Measurements from ENCODE around the gene WBP11.
A peak's percentile ranks its signal among the peaks of the same experiment; 100 is the strongest.
"Not testable (repeated sequence)": the region's sequence is repeated elsewhere in the genome, so short reads cannot be mapped to it uniquely, and the experiment has no call there.

WBP11 gene

DNA sequence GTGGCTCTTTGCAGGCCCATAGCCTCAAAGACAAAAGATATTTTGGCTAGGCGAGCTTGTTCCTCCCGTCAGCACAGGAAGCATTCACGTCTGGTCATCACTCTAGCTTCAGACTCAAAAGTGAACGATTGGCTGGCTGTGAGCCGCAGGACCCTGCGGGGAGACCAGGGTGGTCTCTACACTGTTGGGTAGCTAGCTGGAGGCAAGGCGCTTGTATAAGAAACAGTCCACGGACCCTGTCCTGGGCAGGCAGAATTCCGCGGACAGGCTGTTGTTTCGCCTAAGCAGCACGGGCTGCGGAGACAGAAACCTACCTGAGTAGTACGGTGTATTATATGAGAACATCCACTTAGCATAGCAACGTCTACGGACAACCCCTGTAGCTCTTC, 29.6 kb downstream of the WBP11 start:
- TF ChIP-seq POLR2A (IDR thresholded peaks at IDR 0.05; ENCODE audit: low read length) (no peak), GATA1 (IDR thresholded peaks at IDR 0.05; ENCODE audit: low read depth, low read length) (no peak)
- no peak for DNase-seq

DNA sequence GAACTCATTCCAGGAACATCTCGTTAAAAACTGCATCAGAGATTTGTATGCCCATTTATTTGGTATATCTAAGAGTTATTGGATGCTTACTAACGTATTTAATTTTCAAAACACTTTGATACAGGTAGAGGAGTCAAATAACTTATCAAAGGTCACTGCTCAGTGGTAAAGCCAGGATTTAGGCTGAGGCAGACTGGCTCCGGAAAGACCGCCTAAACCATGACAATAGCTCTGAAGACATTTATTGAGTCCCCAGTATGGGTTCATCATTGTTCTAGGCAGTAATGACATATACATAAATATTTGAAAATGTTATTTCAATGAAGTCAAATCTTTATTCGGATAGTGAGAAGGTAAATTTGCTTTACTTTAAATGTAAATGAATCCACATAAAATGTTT, 30.3 kb downstream of the WBP11 start:
- TF ChIP-seq GATA1 (IDR thresholded peaks at IDR 0.05; ENCODE audit: low read depth, low read length) (no peak), POLR2A (IDR thresholded peaks at IDR 0.05; ENCODE audit: low read length) (no peak)
- DNase-seq = peak in 1 of 2 experiments; percentile 37

DNA sequence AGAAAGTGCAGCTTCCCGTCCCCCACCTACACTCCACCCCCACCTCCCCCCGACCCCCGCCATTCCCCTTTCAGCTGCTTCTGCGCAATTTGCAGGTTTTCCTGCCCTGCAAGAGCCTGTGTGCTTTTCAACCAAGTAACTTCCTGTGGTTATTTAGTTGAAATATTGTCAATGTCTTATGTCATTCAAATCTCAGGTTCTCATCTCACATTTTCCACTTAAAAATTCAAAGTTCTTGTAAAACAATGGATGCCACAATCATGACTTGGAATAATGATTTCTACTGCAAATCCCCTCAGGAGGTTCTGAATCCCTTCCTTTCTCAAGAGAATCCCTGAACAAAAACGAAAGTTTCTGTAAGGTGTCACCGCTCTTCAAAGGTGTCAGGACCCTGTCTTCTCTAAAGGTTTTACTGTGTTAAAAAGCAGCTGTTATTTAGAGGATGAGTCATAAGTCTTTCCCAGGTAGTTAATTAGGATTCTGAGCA, 31.6 kb downstream of the WBP11 start:
- TF ChIP-seq POLR2A (IDR thresholded peaks at IDR 0.05; ENCODE audit: low read length) = no peak
- no peak for TF ChIP-seq GATA1 (IDR thresholded peaks at IDR 0.05; ENCODE audit: low read depth, low read length)
- peak; percentile 10 to 52 for DNase-seq

DNA sequence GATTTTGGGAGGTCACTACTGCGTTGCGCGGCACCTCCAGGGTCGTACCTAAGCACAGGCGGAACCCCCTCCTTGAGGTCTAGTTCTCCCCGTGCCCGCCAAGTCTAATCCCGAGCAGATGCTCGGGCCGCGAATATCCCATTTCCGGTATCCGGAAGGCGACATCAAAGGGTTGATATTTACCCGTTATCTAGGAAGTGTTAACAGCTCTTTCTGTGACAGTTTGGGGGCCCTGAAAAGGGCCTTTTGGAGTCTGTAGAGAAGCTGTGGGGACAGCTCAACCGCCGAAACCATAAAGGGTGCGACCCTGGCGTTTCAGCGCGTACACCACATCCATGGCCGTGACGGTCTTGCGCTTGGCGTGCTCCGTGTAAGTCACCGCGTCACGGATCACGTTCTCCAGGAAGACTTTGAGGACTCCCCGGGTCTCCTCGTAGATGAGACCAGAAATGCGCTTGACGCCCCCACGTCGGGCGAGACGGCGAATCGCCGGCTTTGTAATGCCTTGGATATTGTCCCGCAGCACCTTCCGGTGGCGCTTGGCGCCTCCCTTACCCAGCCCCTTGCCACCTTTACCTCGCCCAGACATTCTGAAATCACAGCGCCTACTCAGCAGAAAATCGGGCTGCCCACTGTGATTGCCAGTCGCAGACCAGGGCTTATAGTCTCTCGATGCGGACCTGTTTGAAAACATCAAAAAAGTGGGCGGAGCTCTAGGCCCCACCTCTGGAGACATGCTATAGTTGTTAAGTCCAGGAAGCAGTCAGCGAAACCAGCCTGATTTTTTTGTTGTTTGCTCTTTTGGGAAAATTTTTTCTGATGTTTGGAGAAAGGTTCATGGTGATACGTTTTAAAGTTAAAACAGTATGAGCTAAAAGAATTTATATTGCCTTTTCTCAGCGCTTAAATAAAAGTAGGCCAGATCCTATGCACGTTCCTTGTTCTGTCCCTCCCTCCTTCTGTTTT, 32.5 kb downstream of the WBP11 start:
- peak; percentile 90 to 93 for DNase-seq
- TF ChIP-seq GATA1 (IDR thresholded peaks at IDR 0.05; ENCODE audit: low read depth, low read length) (no peak), POLR2A (IDR thresholded peaks at IDR 0.05; ENCODE audit: low read length) (peak; percentile 97)

DNA sequence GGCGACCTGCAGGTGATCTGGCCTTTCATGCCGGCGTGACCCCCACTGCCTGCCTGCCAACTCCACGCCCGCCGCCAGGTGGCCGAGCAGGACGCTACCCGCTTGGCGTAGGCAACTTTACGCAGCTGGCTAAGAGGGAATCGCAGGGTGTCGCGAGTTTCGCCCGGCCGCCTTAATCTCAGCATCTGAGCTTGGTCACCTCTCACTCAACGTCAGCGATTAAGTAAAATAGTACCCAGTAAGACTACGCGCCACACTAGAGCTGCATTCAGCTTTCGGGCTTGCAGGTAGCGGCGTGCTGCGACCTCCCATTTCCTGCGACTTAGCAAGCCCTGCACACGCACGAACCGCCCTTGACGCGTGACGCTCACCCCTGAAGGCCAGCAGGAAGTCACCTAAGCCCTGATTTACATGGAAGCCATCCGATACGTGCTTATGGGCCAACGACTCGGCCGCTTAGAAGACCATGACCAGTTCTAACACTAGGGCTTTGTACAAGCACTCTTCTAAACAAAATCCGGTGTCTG, 33.2 kb downstream of the WBP11 start:
- DNase-seq = peak; percentile 88 to 90
- TF ChIP-seq POLR2A (IDR thresholded peaks at IDR 0.05; ENCODE audit: low read length) (no peak), GATA1 (IDR thresholded peaks at IDR 0.05; ENCODE audit: low read depth, low read length) (no peak)

DNA sequence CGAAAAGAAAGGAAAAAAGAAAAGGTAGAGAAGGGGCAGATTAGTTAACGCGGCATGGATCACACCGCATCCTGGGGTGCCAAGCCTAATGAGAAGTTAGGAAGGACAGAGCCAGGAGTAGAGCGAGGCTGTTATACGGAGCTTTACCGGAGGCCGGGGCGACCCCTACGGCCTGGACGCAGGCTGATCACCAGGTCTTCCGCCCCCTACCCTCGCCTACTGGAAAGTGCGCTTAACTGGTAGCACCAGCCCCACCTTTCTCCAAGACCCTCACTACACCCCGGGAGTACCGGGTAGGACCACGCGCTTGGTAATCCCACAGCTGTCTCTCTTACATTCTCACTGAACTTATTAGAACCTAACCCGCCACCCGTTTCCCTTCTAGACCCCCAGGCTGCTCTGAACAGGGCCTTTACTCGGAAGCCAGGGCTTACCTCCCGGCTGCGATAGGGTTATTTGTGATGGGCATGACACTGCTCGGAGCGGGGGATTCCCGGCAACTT, 33.8 kb downstream of the WBP11 start:
- TF ChIP-seq GATA1 (IDR thresholded peaks at IDR 0.05; ENCODE audit: low read depth, low read length) (no peak), POLR2A (IDR thresholded peaks at IDR 0.05; ENCODE audit: low read length) (no peak)
- DNase-seq = peak in 1 of 2 experiments; percentile 61

DNA sequence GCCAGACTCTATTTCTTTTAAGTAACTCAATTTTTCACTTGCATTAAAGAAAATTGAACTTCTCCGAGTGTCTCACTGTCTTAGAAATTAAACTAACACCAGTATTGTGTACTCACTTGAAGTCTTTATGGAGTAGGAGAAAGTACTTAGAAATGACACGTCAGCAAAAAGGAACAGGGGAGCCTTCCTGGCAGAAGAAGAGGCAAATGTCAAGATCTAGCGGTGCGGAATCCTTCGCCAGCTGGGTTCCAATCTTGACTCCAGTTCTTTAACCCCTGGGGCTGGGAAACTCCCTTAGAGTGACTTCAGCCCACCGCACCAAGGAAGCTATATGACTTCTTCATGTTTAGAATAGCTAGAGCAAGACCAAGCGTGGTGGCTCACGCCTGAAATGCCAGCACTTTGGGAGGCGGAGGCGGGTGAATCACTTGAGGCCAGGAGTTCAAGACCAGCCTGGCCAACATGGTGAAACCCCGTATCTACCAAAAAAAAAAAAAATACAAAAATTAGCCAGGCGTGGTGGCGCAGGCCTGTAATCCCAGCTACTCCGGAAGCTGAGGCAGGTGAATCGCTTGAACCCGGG, 34.4 kb downstream of the WBP11 start:
- TF ChIP-seq GATA1 (IDR thresholded peaks at IDR 0.05; ENCODE audit: low read depth, low read length) = no peak
- no peak for TF ChIP-seq POLR2A (IDR thresholded peaks at IDR 0.05; ENCODE audit: low read length)
- peak in 1 of 2 experiments; percentile 27 for DNase-seq

DNA sequence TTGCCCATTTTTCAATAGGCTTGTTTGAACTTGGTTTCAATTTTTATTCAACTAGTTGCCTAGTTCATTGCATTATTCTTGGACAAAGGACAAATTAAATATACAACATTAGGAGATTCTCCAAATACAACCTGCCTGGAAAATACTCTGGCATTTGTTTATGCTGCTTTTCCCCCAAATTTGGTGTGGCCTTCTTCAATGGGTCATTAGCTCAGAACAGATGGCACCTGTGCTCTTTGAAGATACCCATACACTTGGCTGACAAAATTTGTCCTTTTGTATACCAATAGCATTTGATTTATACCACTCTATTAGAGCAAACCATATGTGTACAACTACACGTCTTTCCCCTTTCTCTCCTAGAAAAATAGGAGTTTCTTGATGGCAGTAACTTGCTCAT, 35.7 kb downstream of the WBP11 start:
- no peak for DNase-seq
- TF ChIP-seq POLR2A (IDR thresholded peaks at IDR 0.05; ENCODE audit: low read length) (no peak), GATA1 (IDR thresholded peaks at IDR 0.05; ENCODE audit: low read depth, low read length) (no peak)

DNA sequence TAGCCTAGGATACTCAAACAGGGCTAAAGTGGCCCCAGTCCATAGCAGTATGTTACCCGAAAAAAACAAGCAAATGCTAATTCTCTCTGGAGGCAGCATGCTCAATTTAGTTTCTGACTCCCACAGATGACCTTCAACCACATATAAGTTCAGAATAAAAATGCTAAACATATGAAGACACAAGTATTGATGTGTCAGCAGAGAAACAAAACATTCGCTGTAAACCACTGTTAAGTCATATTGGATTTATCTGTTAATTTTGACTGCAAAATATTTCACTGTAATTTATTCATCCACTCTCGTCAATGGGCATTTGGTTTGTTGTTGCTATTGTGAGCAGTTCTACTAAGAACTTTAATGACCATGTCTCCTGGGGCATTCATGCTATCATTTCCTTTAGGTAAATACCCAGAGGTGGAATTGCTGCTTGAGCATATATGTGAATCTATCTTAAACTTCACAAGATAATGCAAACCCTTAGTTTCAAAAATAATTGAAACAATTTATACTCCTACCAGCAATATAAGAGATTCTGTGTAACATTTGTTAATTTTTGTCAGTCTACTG, 36.5 kb downstream of the WBP11 start:
- no peak for DNase-seq
- no peak for TF ChIP-seq POLR2A (IDR thresholded peaks at IDR 0.05; ENCODE audit: low read length)
- TF ChIP-seq GATA1 (IDR thresholded peaks at IDR 0.05; ENCODE audit: low read depth, low read length) = no peak

DNA sequence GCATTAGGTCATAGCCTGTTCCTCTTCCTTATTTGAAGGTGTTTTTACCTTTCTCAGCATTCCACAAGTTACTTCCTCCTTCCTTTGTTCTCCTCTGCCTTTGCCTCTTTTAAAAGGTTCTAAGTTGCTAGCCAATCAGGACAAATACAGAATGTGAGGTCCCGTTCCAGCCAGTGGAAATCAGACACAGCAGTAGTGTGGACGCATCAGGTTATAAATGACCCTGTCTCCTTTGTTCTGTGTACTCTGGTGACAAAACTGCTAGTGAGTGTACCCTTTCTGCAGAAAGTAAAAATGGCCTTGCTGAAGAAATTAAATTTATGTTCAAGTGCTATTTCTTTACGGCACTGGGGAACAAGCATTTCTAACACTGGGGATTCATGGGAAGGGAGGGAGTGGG, 37.3 kb downstream of the WBP11 start:
- DNase-seq = not testable (repeated sequence)

DNA sequence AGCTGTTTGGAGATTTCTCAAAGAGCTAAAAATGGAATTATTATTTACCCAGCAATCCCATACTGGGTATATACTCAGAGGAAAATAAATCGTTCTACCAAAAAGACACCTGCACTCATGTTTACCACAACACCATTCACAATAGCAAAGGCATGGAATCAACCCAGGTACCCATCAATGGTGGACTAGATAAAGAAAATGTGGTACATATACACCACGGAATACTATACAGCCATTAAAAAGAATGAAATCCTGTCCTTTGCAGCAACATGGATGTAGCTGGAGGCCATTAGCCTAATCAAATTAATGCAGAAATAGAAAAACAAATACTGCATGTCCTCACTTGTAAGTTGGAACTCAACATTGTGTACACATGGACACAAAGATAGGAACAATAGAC, 37.9 kb downstream of the WBP11 start:
- TF ChIP-seq GATA1 (IDR thresholded peaks at IDR 0.05; ENCODE audit: low read depth, low read length) = no peak
- no peak for TF ChIP-seq POLR2A (IDR thresholded peaks at IDR 0.05; ENCODE audit: low read length)
- no peak for DNase-seq

DNA sequence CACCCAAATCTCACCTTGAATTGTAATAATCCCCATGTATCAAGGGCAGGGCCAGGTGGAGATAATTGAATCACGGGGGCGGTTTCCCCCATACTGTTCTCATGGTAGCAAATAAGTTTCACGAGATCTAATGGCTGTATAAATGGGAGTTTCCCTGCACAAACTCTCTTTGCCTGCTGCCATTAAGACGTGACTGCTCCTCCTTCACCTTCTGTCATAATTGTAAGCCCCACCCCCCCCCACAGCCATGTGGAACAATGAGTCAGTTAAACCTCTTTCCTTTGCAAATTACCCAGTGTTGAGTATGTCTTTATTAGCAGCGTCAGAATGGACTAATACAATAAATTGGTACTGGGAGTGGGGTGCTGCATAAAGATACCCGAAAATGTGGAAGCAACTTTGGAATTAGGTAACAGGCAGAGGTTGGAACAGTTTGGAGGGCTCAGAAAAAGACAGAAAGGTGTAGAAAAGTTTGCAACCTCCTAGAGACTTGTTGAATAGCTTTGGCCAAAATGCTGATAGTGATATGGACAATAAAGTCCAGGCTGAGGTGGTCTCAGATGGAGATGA, 43.5 kb downstream of the WBP11 start:
- DNase-seq = not testable (repeated sequence)

DNA sequence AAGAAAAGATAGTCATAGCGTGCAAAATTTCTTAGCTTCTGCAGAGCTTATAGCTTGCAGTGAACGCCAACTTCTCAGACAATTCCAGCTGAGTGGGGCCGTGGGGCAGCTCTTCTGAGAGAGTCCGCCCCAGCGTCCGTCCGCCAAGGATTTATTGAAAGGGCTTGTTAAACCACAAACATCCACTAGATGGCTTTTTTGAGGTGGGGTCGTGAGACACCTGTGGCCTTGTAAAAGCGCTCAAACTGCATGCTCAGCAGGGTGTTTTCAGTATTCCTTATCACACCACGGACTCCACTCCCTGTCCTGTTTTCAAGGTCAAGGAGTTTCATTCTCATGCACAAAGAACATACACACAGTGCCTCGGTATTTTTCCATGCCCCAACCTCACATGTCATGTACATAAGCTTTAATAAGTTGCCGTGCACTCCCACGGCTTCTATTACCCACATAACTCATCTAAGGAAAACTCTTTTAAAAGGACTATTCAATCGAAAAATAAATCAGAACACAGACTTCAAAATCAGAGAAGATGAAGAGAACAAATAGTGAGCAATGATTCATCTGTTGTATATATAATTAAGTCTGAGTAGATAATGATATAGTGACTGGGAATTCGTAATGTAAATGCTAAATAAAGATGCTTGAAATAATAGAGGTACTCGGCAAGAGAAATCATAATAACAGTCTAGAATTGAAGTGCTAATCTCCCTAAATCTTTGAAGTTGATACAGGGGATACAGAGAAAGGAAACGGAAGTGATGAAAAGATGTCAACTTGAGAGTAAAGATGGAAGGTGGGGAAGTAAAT, 46.7 kb downstream of the WBP11 start:
- TF ChIP-seq GATA1 (IDR thresholded peaks at IDR 0.05; ENCODE audit: low read depth, low read length) (no peak), POLR2A (IDR thresholded peaks at IDR 0.05; ENCODE audit: low read length) (no peak)
- DNase-seq = peak; percentile 23 to 29

All from erythroblast (primary cell).